DND-41 (cell line): ENCODE measurements around the gene PKDCC.

ENCODE experiments used
- EZH2 ChIP-seq: IDR thresholded peaks from 3 replicates; pipeline ENCODE4 v1.6.1; 2012; ENCODE audit warnings: borderline replicate concordance, low read depth, mild to moderate bottlenecking, moderate library complexity, low read length, inconsistent platforms; ENCODE audit not compliant: severe bottlenecking
- TF ChIP-seq, protein P1 (sequence below): IDR thresholded peaks from 2 replicates; pipeline ENCODE4 v1.5.1; 2012; ENCODE audit warnings: borderline replicate concordance, low read length, moderate library complexity, mild to moderate bottlenecking; ENCODE audit not compliant: poor library complexity, severe bottlenecking; ENCODE audit errors: extremely low read depth

DNA sequence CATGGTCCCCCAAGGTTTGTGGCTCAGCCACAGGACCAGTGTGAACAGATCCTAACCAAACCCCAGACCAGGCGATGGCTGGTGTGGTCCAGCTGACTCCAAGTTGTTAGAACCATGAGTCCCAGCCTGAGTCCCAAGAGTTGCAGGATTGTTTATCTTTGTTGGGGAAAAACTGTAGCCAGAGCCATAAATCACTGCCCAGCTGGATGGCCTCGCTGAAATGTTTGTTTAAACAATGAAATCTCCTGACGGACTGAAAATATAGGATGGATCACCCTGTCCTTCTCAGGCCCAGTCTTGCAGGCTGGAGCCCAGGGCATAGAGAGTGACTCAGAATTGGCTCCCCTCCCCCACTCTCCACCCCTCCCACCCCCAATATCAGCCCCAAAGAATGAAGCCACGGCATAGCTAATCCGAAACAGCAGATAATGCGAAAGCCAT is 36.4 kb downstream of the PKDCC start:
- TF ChIP-seq, protein P1, sequence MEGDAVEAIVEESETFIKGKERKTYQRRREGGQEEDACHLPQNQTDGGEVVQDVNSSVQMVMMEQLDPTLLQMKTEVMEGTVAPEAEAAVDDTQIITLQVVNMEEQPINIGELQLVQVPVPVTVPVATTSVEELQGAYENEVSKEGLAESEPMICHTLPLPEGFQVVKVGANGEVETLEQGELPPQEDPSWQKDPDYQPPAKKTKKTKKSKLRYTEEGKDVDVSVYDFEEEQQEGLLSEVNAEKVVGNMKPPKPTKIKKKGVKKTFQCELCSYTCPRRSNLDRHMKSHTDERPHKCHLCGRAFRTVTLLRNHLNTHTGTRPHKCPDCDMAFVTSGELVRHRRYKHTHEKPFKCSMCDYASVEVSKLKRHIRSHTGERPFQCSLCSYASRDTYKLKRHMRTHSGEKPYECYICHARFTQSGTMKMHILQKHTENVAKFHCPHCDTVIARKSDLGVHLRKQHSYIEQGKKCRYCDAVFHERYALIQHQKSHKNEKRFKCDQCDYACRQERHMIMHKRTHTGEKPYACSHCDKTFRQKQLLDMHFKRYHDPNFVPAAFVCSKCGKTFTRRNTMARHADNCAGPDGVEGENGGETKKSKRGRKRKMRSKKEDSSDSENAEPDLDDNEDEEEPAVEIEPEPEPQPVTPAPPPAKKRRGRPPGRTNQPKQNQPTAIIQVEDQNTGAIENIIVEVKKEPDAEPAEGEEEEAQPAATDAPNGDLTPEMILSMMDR, result no peak
- TF ChIP-seq EZH2, result no peak
